Memory B cell (primary cell): ENCODE results near the gene F9.
A peak's percentile ranks its signal among the peaks of the same experiment; 100 is the strongest.

Source experiments
- ATAC-seq: fragments of 150-1000 bp; cut with Tn5 transposase; 2 replicates; pipeline ENCODE4 v1.10.0; 2021; ENCODE audit warnings: low read depth, mild to moderate bottlenecking, moderate library complexity
- DNase-seq, 2 donors: peaks; one replicate each; pipeline ENCODE4 v3.0.0; 2022; ENCODE audit warnings: low spot score in 2 of 2
- H3K27ac Mint-ChIP-seq: one replicate; pipeline ENCODE4 v1.8.0; 2022; ENCODE audit warnings: mild to moderate bottlenecking, moderate library complexity, mixed read lengths
- H3K27me3 Mint-ChIP-seq: one replicate; pipeline ENCODE4 v1.8.0; 2022; ENCODE audit warnings: mixed read lengths
- H3K36me3 Mint-ChIP-seq: one replicate; pipeline ENCODE4 v1.8.0; 2022; ENCODE audit warnings: mild to moderate bottlenecking, mixed read lengths
- H3K4me1 Mint-ChIP-seq: one replicate; pipeline ENCODE4 v1.8.0; 2022; ENCODE audit warnings: mixed read lengths
- H3K4me3 Mint-ChIP-seq: one replicate; pipeline ENCODE4 v1.8.0; 2022; ENCODE audit warnings: mild to moderate bottlenecking, moderate library complexity, mixed read lengths
- H3K9me3 Mint-ChIP-seq: one replicate; pipeline ENCODE4 v1.8.0; 2022; ENCODE audit warnings: mixed read lengths

The F9 gene

GRCh38 chrX:139554991-139555675 lies 24.6 kb downstream of the F9 start:
- Mint-ChIP-seq H3K27ac (no peak overlapping the region), H3K9me3 (no peaks in the 10 kb centered on the region), H3K27me3 (no peaks in the 10 kb centered on the region), H3K4me1 (peaks cover 10% of the 10 kb centered on the region), H3K36me3 (no peaks in the 10 kb centered on the region), H3K4me3 (peak overlapping the region; percentile 30)
- no peak for DNase-seq
- ATAC-seq: no peak

GRCh38 chrX:139559383-139560042 lies 29.0 kb downstream of the F9 start:
- H3K36me3 Mint-ChIP-seq: no peaks in the 10 kb centered on the region
- ATAC-seq (no peak), DNase-seq (peak; percentile 3 to 21)
- no peaks in the 10 kb centered on the region for H3K9me3 Mint-ChIP-seq
- H3K27me3 Mint-ChIP-seq: no peaks in the 10 kb centered on the region
- H3K4me1 Mint-ChIP-seq: peaks cover 2% of the 10 kb centered on the region
- H3K27ac Mint-ChIP-seq: no peak overlapping the region
- H3K4me3 Mint-ChIP-seq: no peak overlapping the region

DNA sequence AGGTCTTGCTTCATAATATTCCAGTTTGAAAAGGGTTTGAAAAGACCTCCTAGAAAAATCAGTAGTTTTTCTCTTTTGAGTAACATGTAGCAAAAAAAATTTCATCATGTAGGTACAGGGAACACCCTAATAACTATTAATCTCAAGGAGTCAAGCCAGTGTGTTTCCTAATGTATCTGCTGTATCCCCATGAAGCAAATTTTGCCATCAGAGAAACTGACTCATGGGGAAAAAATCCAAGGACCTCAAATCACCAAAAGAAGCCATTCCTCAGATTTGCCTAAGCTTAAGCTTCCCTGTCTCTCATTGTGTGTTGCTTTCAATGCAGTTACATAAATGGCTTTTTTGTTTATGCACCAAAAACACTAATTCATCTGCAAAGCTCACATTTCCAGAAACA lies 29.7 kb downstream of the F9 start:
- no peak for ATAC-seq
- H3K9me3 Mint-ChIP-seq: no peaks in the 10 kb centered on the region
- H3K27ac Mint-ChIP-seq: no peak overlapping the region
- H3K36me3 Mint-ChIP-seq: no peaks in the 10 kb centered on the region
- H3K4me3 Mint-ChIP-seq: no peak overlapping the region
- no peaks in the 10 kb centered on the region for H3K27me3 Mint-ChIP-seq
- DNase-seq: no peak
- H3K4me1 Mint-ChIP-seq: no peaks in the 10 kb centered on the region

DNA sequence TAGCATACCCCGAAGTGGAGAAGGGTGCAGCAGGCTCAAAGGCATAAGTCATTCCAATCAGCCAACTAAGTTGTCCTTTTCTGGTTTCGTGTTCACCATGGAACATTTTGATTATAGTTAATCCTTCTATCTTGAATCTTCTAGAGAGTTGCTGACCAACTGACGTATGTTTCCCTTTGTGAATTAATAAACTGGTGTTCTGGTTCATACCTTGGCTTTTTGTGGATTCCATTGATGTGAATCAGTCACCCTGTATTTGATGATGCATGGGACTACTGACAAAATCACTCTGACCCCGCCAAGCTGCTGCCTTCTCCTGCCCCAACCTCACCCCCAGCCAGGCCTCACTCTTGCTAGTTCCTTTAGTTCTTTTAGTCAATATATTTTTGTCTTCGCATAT lies 32.7 kb downstream of the F9 start:
- DNase-seq (no peak), ATAC-seq (no peak)
- no peaks in the 10 kb centered on the region for H3K9me3 Mint-ChIP-seq
- H3K27ac Mint-ChIP-seq: no peak overlapping the region
- no peaks in the 10 kb centered on the region for H3K36me3 Mint-ChIP-seq
- no peak overlapping the region for H3K4me3 Mint-ChIP-seq
- H3K27me3 Mint-ChIP-seq: no peaks in the 10 kb centered on the region
- H3K4me1 Mint-ChIP-seq: no peaks in the 10 kb centered on the region

DNA sequence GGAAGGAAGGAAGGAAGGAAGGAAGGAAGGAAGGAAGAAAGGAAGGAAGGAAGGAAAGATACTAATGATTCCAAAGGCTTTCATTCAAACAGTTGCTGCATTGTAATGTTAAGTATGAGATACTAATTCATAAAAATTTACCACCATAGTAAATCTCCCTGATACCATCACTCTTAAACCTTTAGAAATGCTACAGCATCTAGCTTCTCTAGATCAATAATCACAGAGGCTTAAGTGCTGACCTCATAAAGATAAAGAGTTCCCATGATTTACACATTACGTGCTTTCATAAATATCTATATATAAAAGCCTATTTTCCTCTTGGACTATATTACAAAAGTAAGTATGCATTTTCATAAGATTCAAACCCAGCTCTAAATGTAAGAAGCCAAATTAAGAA lies 36.4 kb downstream of the F9 start:
- no peak overlapping the region for H3K27ac Mint-ChIP-seq
- no peak for DNase-seq
- ATAC-seq: no peak
- no peaks in the 10 kb centered on the region for H3K4me1 Mint-ChIP-seq
- H3K4me3 Mint-ChIP-seq: no peak overlapping the region
- H3K36me3 Mint-ChIP-seq: no peaks in the 10 kb centered on the region
- no peaks in the 10 kb centered on the region for H3K9me3 Mint-ChIP-seq
- H3K27me3 Mint-ChIP-seq: no peaks in the 10 kb centered on the region

- H3K36me3 Mint-ChIP-seq: no peaks in the 10 kb centered on the region
- H3K27me3 Mint-ChIP-seq: no peaks in the 10 kb centered on the region
- no peak overlapping the region for H3K27ac Mint-ChIP-seq
- no peak for ATAC-seq
- H3K4me3 Mint-ChIP-seq: no peak overlapping the region
- DNase-seq: no peak
- no peaks in the 10 kb centered on the region for H3K4me1 Mint-ChIP-seq
- H3K9me3 Mint-ChIP-seq: no peaks in the 10 kb centered on the region
Observed at GRCh38 chrX:139581068-139581467, 50.5 kb downstream of the F9 start.

- H3K27me3 Mint-ChIP-seq: no peaks in the 10 kb centered on the region
Observed at GRCh38 chrX:139585613-139586012, 55.1 kb downstream of the F9 start.

DNA sequence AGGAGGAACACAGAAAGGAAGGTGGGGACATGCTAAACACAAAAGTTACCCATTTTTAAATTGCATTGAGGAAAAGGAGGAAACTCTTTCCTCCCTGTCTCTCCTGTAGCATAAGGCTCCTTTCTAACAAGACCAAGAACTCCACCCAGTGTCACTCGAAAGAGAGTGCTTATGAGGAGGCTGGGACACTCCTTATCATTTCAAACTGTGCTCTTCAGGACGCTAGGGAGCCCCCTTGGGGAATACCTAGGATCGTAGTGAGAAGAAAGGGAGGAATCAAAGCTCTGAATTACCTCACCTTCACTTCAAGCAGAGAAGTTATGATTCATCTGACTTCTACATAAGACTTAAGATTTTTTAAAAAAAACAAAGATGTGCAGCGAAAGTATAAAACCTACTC lies 65.5 kb downstream of the F9 start:
- Mint-ChIP-seq H3K4me1 (no peaks in the 10 kb centered on the region), H3K36me3 (peaks cover 2% of the 10 kb centered on the region), H3K27me3 (no peaks in the 10 kb centered on the region), H3K4me3 (no peak overlapping the region), H3K9me3 (no peaks in the 10 kb centered on the region), H3K27ac (no peak overlapping the region)
- DNase-seq (no peak), ATAC-seq (no peak)

More at GRCh38 chrX:139585613-139586012, 55.1 kb downstream of the F9 start:
- Mint-ChIP-seq H3K9me3 (no peaks in the 10 kb centered on the region), H3K27ac (no peak overlapping the region), H3K36me3 (peaks cover 2% of the 10 kb centered on the region), H3K4me3 (no peak overlapping the region), H3K4me1 (no peaks in the 10 kb centered on the region)
- no peak for DNase-seq
- no peak for ATAC-seq

DNA sequence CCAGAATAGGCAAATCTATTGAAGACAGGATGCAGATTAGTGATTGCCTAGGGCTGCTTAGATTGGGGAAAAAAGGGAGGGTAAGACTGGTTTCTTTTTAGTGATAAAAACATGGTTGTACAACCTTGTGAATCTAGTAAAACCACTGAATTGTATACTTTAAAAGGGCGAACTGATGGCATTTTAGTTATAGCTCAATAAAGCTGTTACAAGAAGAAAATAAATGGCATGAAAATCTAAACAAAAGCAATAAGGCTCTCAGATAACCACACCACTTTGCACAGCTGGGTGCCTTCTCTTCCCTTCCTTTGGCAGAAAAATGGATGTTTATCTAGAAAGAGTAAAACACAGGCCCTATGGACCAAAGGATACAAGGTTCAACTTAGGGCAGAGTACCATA lies 69.6 kb downstream of the F9 start:
- ATAC-seq: no peak
- no peaks in the 10 kb centered on the region for H3K9me3 Mint-ChIP-seq

More for the DNA sequence above, 69.6 kb downstream of the F9 start:
- H3K4me3 Mint-ChIP-seq: no peak overlapping the region
- no peaks in the 10 kb centered on the region for H3K27me3 Mint-ChIP-seq
- H3K36me3 Mint-ChIP-seq: peaks cover 2% of the 10 kb centered on the region
- no peak for DNase-seq
- H3K4me1 Mint-ChIP-seq: no peaks in the 10 kb centered on the region
- no peak overlapping the region for H3K27ac Mint-ChIP-seq
